ENCODE measurements around the gene OPA1.

- TF ChIP-seq CTCF (conservative IDR thresholded peaks at IDR 0.05) (no peak), ZFX (IDR thresholded peaks at IDR 0.05) (no peak)
Observed at GRCh38 chr3:193711964-193712598, 119.1 kb downstream of the OPA1 start.

Data from C4-2B (cell line).